GM04503 (cell line): Measurements from ENCODE around the gene SOCS1.
"Not testable (repeated sequence)": the region's sequence is repeated elsewhere in the genome, so short reads cannot be mapped to it uniquely, and the experiment has no call there.

Experiments
- DNase-seq: peaks from one replicate; pipeline ENCODE4 v3.0.0-alpha.2; 2012; ENCODE audit warnings: low read depth

SOCS1 gene

DNA sequence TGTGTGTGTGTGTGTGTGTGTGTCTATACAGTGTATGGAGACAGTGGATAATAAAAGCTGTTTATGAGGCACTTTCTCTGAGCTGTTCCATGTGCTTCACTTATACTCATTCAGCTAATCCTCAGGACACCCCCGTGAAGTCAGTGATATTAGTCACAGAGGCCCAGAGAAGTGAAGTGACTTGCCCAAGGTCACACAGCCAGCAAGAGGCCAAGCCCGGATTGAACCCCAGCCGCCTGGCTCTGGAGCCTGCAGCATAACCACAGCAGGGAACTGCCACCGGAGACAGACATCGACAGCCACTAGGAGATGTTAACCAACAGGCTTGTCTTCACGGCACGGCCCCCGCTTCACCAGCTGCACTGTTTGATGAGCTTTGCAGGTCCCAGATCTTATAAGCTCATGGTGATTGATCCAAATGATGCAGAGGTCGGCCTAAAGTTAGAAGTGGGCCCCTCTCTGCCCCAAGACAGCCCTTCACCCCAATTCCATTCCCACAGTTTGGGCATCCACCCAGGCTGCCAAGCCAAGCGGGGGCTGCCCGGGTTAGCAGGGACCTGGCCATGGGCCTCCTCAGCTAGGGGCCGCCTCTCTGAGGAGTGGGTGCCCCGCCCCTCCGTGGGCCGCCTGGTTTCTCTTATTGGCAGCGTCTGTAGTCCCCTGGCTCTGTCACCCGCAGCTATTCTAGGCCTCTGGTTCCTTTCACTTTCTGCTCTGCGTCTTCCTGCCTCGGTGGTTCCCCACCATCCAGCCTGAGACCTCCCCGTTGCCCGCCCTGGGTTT is 30.9 kb downstream of the SOCS1 start:
- DNase-seq, result no peak

DNA sequence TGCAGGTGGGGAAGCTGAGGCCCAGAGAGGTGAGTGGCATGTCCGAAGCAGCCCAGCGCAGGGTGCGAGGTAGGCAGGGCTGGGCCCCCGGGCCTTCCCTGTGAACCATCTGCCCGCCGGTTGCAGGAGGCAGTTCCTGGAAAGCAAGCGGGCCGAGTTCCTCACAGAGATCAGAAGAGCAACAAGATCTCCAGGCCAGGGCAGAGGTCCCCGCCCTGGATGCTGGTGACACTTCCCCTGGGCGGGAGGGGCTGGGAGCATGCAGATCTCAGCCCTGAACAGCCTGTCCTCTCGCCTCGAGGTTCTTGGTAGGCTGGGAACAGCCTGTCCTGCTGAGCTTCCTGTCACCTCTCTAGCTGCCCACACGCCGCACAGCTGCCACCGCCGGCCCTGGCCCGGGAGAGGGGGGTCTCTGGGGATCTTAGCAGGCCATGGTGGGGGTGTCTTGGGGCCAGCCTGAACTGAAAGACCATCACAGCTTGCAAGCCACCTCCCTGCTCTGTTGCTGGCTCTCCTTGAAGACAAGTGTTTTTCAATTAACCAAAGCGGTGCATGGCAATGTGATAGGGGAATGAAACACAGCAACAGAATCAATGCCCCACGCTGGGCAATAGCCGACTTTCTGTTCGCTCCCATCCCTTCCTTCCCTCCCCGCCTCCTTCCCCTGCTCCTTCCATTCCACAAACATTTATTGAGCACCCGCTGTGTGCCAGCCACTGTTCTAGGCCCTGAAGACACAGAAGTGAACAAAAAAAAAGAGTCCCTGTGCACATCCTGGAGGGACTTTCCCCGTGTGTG is 31.7 kb downstream of the SOCS1 start:
- no peak for DNase-seq

- not testable (repeated sequence) for DNase-seq
These were observed 35.5 kb downstream of the SOCS1 start for GRCh38 chr16:11220507-11220906.

- no peak for DNase-seq
These were observed 36.8 kb downstream of the SOCS1 start for GRCh38 chr16:11219178-11219577.

DNA sequence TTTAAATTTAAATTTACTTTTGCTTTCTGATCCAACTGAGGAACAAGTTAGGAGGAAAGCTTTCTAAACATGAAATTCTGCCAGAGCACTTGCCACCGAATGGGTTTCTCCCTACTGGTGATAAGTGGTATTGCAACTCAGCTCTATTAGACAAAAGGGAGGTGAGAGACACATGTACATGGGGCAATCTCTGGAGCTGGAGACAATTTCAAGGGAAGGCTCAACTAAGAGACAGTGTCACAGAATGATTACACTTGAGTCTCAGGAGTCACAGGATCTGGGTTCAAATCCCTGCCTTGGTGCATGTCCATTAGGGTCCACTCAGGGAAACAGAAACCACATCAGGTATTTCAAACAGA is 37.4 kb downstream of the SOCS1 start:
- no peak for DNase-seq

DNA sequence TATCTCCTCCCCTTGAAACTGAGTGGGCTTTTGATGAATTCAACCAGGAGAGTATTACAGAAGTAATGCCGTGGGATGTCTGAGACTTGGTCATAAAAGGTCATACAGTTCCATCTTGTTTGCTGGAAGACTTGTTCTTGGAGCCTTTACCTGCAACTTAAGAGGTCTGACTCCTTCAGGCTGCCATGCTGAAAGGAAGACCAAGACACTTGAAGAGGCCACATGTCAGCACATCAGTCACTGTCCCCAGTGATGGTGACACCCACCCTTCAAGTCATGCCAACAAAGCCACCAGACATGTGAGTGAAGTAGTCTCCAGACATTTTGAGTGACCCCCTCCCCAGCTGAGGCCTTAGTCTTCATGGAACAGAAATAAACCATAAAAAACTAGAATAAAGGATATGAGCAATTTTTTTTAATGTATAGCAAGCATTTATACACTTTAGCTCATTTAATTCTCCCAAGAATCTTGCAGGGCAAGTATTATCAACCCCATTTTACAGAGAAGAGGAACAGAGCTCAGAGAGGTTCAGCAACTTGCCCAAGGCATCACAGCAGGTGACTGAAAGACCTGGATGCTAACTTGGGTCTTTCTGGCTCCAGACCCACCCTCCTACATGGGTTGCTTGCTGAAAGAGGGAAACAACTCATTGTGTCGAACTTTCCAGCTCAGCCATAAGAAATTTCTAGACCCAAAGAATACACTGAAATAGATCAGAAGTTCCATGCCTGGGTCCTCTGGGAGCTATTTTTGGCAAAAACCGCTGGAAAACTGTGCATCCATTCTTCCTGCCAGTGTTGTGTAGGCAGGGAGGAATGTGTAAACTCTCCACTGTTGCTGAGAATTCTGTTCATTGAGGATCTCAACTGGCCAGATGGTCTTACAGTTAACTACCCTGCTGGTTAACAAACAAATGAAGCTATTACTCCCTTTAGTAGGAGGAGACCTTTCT is 38.1 kb downstream of the SOCS1 start:
- DNase-seq, result no peak

- DNase-seq, result no peak
These were observed 40.0 kb downstream of the SOCS1 start for GRCh38 chr16:11215935-11216556.

DNA sequence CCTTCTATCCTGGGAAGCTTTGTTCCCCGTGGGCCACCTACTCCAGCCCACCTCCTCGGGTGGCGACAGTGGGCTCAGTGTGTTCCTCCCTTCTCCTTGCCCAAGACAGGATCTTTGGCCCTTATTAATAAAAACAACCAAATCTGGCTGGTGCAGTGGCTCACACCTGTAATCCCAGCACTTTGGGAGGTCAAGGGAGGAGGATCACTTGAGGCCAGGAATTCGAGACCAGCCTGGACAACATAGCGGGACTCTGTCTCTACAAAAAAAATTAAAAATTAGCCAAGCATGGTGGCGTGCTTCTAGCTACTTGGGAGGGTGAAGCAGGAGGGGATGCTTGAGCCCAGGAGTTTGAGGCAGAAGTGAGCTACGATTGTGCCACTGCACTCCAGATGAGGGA is 42.2 kb downstream of the SOCS1 start:
- no peak for DNase-seq

- no peak for DNase-seq
These were observed 42.6 kb downstream of the SOCS1 start for GRCh38 chr16:11213373-11213772.

GRCh38 chr16:11212798-11213196 is 43.2 kb downstream of the SOCS1 start:
- no peak for DNase-seq

DNA sequence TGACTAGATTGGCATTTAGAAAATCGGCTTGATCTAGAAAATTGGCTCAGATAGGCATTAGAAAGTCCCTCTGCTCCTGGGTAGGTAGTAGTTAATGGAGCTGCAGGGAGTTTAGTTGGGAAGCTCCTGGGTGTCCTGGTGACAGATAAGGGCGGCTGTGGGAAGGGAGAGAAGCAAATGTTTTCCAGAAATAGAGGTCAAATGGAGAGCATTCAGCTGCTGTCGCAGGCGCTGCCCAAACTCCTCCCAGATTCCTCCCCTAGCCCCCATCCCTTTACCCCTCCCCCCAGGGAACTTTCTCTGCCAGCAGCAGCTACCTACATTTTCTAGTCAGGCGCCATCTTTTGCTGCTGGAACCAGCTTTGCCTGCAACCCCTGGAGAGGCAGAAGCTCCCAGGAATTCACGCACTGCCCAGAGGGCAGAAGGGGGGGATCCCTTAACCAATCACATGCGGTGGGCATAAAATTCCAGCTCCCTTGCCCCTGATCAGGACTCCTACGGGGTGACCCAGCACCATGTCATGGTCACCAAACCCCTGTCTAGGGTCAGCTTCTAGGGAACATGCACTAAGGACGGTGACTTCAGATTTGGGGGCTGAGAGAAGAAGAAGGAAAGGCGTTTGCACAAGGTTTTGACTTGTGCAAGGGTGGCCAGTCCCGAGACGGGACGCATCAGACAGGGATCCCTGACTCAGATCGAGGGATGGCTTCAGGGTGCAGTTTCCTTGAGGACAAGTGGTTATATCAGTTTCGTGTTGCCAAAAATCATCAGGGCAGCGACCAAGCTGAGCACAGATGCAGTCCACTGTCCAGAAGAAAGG is 43.8 kb downstream of the SOCS1 start:
- DNase-seq, result no peak

DNA sequence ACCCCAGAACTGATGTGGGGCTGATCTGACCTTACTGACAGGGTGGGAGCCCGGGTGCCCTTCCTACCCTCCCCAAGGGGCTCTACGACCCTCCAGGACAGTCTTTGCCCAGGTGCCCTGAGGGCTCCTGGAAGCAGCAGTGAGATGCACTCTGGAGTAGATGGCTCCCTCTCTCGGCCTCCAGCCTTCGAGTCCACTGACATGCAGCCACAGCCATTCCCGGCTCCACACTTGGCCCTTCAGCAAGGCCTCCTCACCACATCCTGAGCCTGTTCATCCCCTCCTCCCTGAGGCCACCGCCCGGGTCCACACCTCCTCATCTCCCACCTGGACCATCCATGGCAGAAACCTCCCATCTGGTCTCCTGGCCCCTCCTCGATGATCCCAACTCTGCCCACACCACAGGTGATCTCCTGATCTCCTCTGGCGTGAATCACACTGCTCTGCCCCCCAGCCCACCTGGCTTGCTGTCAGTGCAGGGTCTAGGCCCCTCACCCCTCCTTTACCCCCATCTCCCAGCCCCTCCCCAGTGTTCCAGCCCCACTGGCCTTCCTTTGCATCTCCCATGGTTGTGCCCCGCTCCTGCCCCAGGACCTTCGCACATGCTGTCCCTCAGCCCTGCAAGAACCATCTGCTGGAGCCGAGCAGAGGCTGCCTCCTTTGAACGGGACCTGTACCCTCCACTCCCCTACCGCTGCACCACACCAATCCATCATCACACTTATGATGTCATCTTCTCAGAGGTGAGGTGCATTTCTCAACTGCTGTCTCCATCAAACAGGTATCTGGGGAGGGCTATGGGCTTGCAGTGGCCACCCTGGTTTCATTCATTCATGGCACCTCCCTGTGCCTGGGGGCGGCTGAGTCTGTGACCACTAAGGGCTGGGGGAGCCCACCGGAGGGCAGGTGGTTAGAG is 44.7 kb downstream of the SOCS1 start:
- DNase-seq, result no peak

- no peak for DNase-seq
These were observed 45.7 kb downstream of the SOCS1 start for GRCh38 chr16:11210260-11210659.

- no peak for DNase-seq
These were observed 46.9 kb downstream of the SOCS1 start for GRCh38 chr16:11208916-11209665.

GRCh38 chr16:11207646-11208045 is 48.4 kb downstream of the SOCS1 start:
- no peak for DNase-seq

GRCh38 chr16:11205754-11206581 is 50.0 kb downstream of the SOCS1 start:
- DNase-seq, result no peak

- DNase-seq, result no peak
These were observed 50.8 kb downstream of the SOCS1 start for GRCh38 chr16:11205065-11205699.
